MM.1S (cell line): ENCODE measurements around the gene BTC.

Experiments used
- CTCF ChIP-seq: fragments of 300-600 bp; sonication (generic); IDR thresholded peaks from 2 replicates; pipeline ENCODE4 v1.5.1; 2016; ENCODE audit warnings: antibody characterized with exemption, low read length, mixed read lengths
- EZH2 ChIP-seq: fragments of 300-600 bp; sonication (generic); optimal IDR thresholded peaks from 2 replicates; pipeline ENCODE3; 2017; ENCODE audit warnings: low read depth, mild to moderate bottlenecking, antibody characterized with exemption, low read length, mixed read lengths

GRCh38 chr4:74755486-74755885 is 38.8 kb downstream of the BTC start:
- no peak for TF ChIP-seq CTCF
- no peak for TF ChIP-seq EZH2
